ENCODE results near the gene THBS1.
A peak's percentile ranks its signal among the peaks of the same experiment; 100 is the strongest.

THBS1 gene

DNA sequence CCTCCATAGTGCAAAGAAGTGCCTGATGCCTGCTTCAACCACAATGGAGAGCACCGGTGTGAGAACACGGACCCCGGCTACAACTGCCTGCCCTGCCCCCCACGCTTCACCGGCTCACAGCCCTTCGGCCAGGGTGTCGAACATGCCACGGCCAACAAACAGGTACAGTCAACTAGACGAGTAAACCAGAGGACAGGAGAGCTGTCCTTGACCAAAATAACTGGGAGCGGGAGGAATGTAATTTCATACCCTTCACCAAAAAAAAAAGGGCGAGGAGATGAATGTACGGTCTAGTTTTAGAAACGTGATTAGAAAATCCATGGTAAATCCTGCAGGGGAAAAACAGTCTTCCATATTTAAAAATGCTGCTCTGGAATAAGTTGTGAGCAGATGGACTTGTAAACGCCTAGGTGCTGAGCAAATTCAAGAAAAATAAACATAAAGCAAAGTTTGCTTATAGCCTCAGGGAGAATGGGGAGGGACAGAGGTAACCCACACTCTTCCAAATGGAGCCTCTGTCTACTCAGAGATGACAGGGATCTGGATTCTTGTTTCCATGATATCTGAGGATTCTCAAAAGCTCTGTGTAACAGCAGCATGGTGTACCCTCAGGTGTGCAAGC, 8.4 kb downstream of the THBS1 start:
- DNase-seq (ENCODE audit: low spot score): no peak

- DNase-seq (ENCODE audit: low spot score): no peak
Observed at GRCh38 chr15:39589815-39590644, 9.2 kb downstream of the THBS1 start.

DNA sequence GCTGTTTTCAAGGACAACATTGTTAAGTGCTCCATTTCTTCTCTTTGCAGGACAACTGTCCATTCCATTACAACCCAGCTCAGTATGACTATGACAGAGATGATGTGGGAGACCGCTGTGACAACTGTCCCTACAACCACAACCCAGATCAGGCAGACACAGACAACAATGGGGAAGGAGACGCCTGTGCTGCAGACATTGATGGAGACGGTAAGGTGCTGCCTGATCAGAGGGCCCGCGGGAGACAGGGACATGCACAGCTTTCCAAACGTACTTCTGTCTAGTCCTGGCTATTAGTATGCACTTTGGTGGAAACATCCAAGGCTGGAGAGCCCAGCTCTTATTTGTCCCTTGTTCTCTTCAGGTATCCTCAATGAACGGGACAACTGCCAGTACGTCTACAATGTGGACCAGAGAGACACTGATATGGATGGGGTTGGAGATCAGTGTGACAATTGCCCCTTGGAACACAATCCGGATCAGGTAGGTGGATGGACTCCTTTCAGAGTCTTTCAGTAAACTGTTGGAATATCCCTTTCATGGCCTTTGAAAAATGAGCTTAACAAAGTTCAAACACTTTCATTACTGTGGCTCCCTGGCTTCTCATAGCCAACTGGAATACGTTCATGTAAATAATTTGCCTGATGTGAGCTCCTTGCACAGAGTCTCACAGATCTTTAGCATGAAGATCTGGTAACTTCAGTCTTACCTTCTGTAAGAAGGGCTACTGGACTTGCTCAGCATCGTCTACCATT, 10.4 kb downstream of the THBS1 start:
- no peak for DNase-seq (ENCODE audit: low spot score)

DNA sequence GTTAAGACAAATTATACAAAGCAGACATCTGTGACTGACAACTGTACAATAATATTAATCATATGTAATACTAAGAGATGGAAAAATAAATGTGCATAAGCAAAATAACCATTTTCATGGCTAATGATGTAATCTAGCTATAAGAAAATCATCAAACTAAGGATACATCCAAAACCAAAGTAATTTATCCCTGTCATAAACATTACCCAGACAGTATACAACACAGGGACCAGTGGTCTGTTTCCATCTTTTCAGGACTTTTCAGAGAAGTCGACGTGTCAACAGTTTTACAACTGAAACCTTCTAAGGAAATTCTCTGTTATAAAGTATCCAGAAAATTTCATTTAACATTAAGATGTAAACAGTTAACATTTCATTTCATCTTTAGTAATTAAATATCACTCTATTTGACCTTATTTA, 11.0 kb downstream of the THBS1 start:
- no peak for DNase-seq (ENCODE audit: low spot score)

GRCh38 chr15:39592500-39592899, 11.6 kb downstream of the THBS1 start:
- DNase-seq (ENCODE audit: low spot score): no peak

DNA sequence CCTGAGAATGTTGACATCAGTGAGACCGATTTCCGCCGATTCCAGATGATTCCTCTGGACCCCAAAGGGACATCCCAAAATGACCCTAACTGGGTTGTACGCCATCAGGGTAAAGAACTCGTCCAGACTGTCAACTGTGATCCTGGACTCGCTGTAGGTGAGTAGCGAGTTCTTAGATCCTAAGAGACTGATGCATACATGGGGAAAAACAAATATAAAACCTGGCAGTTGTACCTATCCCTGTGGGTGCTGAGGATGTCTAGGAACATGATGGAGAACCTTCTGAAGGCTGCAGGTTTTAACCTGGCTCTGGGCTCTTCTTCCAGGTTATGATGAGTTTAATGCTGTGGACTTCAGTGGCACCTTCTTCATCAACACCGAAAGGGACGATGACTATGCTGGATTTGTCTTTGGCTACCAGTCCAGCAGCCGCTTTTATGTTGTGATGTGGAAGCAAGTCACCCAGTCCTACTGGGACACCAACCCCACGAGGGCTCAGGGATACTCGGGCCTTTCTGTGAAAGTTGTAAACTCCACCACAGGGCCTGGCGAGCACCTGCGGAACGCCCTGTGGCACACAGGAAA, 12.3 kb downstream of the THBS1 start:
- no peak for DNase-seq (ENCODE audit: low spot score)

DNA sequence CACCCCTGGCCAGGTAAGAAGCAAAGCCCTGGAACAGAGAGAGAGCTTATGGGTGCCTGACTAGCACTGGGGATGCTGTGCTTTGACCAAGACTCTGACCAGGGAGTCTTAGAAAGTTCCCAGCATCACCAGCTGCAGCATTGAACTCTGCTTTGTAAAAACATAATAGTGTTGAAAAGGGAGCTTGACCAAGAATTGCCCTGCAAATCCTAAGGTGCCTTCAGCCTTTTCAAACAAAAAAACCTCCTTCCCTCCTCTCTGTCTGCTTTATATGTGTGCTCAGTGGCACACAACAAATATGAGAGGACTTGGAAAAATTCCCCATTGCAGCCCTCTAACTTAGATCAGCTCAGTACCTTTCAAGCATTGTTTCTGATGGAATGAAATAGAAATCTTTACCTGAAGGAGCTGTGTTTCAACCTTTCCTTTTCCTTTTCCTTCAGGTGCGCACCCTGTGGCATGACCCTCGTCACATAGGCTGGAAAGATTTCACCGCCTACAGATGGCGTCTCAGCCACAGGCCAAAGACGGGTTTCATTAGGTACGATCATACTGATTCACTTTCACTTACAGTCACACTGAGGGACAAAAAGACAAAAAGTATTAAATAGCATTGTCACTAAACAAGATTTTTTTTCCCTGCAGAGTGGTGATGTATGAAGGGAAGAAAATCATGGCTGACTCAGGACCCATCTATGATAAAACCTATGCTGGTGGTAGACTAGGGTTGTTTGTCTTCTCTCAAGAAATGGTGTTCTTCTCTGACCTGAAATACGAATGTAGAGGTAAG, 13.0 kb downstream of the THBS1 start:
- peak; percentile 64 for DNase-seq (ENCODE audit: low spot score)

DNA sequence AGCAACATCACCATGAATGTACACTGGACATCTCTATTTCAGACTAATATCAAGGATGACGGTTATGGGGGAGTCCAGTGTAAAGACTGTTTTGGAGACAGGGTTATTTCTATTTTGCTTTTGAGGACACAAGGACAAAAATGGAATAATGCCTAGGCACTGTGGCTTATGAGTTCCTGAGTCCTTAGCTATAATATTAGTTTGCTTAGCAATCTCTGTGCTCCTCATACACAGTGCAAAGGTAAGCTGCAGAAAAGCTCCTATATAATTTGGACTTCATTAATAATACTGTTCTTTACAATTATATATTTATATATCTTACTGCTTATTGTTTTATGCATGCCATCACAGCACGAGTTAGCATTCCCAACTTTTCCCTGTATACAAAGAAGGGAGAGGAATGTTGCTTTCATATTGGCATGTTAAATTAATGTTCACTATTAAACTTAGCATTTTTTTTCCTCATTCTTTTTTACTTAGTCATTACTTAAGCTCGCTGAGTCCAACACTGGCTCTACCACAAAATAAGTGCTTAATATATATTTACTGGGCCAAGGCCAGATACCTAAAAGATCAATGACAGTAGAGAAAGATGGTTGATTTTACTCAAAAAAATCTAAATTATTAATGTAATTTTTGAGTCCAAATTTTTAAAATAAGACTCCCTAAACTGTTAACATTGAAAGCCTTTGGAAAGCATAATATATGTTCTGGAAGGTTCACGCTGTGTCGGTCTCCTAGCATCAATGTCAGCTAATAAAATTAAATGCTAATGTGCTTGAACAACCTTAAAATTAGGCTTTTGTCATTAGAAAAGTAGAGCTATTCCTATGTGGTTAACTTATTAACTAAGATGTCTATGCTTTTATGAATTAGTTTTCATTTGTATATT, 13.8 kb downstream of the THBS1 start:
- no peak for DNase-seq (ENCODE audit: low spot score)

- no peak for DNase-seq (ENCODE audit: low spot score)
Observed at GRCh38 chr15:39595338-39596221, 14.7 kb downstream of the THBS1 start.

DNA sequence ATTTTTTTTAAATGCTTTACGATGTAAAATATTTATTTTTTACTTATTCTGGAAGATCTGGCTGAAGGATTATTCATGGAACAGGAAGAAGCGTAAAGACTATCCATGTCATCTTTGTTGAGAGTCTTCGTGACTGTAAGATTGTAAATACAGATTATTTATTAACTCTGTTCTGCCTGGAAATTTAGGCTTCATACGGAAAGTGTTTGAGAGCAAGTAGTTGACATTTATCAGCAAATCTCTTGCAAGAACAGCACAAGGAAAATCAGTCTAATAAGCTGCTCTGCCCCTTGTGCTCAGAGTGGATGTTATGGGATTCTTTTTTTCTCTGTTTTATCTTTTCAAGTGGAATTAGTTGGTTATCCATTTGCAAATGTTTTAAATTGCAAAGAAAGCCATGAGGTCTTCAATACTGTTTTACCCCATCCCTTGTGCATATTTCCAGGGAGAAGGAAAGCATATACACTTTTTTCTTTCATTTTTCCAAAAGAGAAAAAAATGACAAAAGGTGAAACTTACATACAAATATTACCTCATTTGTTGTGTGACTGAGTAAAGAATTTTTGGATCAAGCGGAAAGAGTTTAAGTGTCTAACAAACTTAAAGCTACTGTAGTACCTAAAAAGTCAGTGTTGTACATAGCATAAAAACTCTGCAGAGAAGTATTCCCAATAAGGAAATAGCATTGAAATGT, 15.6 kb downstream of the THBS1 start:
- no peak for DNase-seq (ENCODE audit: low spot score)

DNA sequence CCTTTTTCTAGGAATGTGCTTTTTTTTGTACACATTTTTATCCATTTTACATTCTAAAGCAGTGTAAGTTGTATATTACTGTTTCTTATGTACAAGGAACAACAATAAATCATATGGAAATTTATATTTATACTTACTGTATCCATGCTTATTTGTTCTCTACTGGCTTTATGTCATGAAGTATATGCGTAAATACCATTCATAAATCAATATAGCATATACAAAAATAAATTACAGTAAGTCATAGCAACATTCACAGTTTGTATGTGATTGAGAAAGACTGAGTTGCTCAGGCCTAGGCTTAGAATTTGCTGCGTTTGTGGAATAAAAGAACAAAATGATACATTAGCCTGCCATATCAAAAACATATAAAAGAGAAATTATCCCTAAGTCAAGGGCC, 16.5 kb downstream of the THBS1 start:
- no peak for DNase-seq (ENCODE audit: low spot score)

GRCh38 chr15:39597751-39598185, 16.9 kb downstream of the THBS1 start:
- DNase-seq (ENCODE audit: low spot score): no peak

GRCh38 chr15:39598186-39598850, 17.4 kb downstream of the THBS1 start:
- DNase-seq (ENCODE audit: low spot score): no peak

- DNase-seq (ENCODE audit: low spot score): no peak
Observed at GRCh38 chr15:39598958-39599845, 18.3 kb downstream of the THBS1 start.

DNA sequence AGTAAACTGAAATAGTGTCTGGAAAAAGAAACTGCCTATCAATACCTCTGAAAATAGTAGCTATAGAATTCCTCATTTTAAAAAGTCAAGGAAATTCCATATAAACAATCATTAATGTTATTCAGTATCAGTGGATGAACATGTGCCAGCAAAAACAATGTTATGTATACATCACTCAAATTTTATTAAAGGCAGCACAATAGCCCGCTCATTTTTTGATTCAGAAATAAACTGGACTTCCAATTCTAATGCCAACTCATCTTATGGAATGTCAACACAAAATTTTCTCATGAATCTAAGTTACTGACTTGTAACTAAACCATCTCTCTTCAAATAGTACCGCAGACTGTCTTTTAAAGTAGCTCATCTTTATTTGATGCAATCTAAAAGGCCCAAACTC, 19.0 kb downstream of the THBS1 start:
- no peak for DNase-seq (ENCODE audit: low spot score)

DNA sequence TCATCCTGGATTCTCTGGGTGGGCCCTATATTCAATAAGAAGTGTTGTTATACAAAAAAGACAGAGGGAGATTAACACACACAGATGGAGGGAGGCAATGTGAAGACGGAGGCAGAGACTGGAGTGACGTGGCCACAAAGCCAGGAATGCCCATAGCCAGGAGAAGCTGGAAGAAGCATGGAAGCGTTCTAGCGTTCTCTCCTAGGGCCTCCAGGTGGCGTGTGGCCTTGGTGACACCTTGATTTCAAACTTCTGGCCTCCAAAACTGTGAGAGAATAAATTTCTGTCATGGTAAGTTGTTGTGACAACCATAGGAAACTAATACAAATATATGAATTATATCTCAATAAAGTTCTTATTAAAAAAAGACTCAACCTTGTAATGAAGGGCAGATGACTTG, 21.3 kb downstream of the THBS1 start:
- no peak for DNase-seq (ENCODE audit: low spot score)

DNA sequence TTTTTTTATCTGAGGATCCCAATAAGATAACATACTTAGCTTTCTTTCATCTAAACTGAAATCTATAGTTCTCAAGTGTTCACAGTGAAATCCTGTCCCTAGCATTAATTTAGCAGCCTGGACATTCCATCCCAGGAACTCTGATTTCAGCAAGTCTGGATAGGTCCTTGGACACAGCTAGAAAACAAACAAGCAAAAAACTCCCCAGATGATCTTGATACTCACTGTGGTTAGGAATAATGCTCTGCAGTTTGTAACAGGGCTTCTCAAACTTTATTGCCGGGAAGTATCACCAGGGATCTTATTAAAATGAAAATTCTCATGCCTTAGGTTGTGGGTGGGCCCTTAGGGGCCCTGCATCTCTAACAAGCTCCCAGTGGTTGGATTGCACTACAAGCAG, 24.3 kb downstream of the THBS1 start:
- no peak for DNase-seq (ENCODE audit: low spot score)

All from CD4-positive, alpha-beta T cell treated with Interleukin-2 at 100 ng/mL for 4 hours (primary cell).